Hematopoietic multipotent progenitor cell treated with erythropoietin and hydrocortisone succinate and interleukin-3 and kit ligand, for 8 days (in vitro differentiated cells): ENCODE measurements around the gene POLA1.

Experiments used
- DNase-seq: peaks from one replicate; pipeline ENCODE4 v3.0.0-alpha.2; 2015

POLA1 gene

GRCh38 chrX:25043192-25043591, 349.5 kb downstream of the POLA1 start:
- DNase-seq = no peak
